ENCODE data around the gene KIF16B.

GRCh38 chr20:16541226-16541625 is 32.0 kb downstream of the KIF16B start:
- TF ChIP-seq ZNF124 (CRISPR knock-in tag; IDR thresholded peaks at IDR 0.05) (no peak), BRD4 (IDR thresholded peaks at IDR 0.05) (no peak), EGR1 (conservative IDR thresholded peaks at IDR 0.05) (no peak), CTCF (IDR thresholded peaks at IDR 0.05 in 2 of 3, conservative IDR thresholded peaks at IDR 0.05 in 1 of 3; ENCODE audit: insufficient read depth in 2 of 3, low read depth in 1 of 3, low read length in 3 of 3) (no peak), MCM5 (IDR thresholded peaks at IDR 0.05; ENCODE audit: low read depth) (no peak)
